GM21528 (cell line): Measurements from ENCODE around the gene G6PD.
"Not testable (repeated sequence)": the region's sequence is repeated elsewhere in the genome, so short reads cannot be mapped to it uniquely, and the experiment has no call there.

Experiments used
- ATAC-seq: cut with Tn5 transposase; IDR thresholded peaks from one replicate; pipeline ENCODE4 v1.9.1; 2021; ENCODE audit warnings: mild to moderate bottlenecking, moderate library complexity; ENCODE audit not compliant: unreplicated experiment, low FRiP score

Gene G6PD

GRCh38 chrX:154515966-154516655 lies 30.5 kb downstream of the G6PD start, which contains the start of gene FAM3A:
Gene FAM3A, minus strand, starts transcription at chrX:154516232. Its CDS starts 460 bp downstream, at chrX:154515772.
- ATAC-seq, result peak; percentile 83

- peak; percentile 19 for ATAC-seq
Observed at GRCh38 chrX:154515090-154515965, 31.3 kb downstream of the G6PD start.

- no peak for ATAC-seq
Observed at GRCh38 chrX:154513716-154514115, 32.9 kb downstream of the G6PD start.

GRCh38 chrX:154512879-154513553 lies 33.6 kb downstream of the G6PD start:
- no peak for ATAC-seq

- ATAC-seq, result no peak
Observed at GRCh38 chrX:154511761-154512160, 34.9 kb downstream of the G6PD start.

- ATAC-seq, result no peak
Observed at GRCh38 chrX:154509455-154509854, 37.2 kb downstream of the G6PD start.

- ATAC-seq, result no peak
Observed at GRCh38 chrX:154508384-154508745, 38.3 kb downstream of the G6PD start.

- ATAC-seq, result no peak
Observed at GRCh38 chrX:154507673-154508383, 38.8 kb downstream of the G6PD start.

- ATAC-seq, result no peak
Observed at GRCh38 chrX:154506483-154507332, 39.9 kb downstream of the G6PD start.

GRCh38 chrX:154505734-154506133 lies 40.9 kb downstream of the G6PD start:
- no peak for ATAC-seq

GRCh38 chrX:154502989-154503388 lies 43.7 kb downstream of the G6PD start:
- no peak for ATAC-seq

GRCh38 chrX:154502098-154502497 lies 44.5 kb downstream of the G6PD start:
- no peak for ATAC-seq

- not testable (repeated sequence) for ATAC-seq
Observed at GRCh38 chrX:154501423-154501822, 45.2 kb downstream of the G6PD start.

- ATAC-seq, result not testable (repeated sequence)
Observed at GRCh38 chrX:154496591-154497137, 50.0 kb downstream of the G6PD start.

- no peak for ATAC-seq
Observed at GRCh38 chrX:154495472-154495922, 51.1 kb downstream of the G6PD start.

- ATAC-seq, result no peak
Observed at GRCh38 chrX:154494715-154495114, 51.9 kb downstream of the G6PD start.

GRCh38 chrX:154490414-154491083 lies 56.1 kb downstream of the G6PD start, which contains the start of gene SLC10A3:
Gene SLC10A3, minus strand, starts transcription at chrX:154490629. Its CDS starts 1,689 bp downstream, at chrX:154488940.
- ATAC-seq, result peak; percentile 71

GRCh38 chrX:154490021-154490413 lies 56.6 kb downstream of the G6PD start:
- peak; percentile 29 for ATAC-seq

- no peak for ATAC-seq
Observed at GRCh38 chrX:154489182-154489581, 57.5 kb downstream of the G6PD start.
